Smooth muscle cell (in vitro differentiated cells): ENCODE measurements around the gene RFLNA. TPM values are rescaled to one million over a fixed set of nuclear protein-coding genes. Genes with fewer than 3 reads are reported as not detected.

ENCODE experiments used
- DNase-seq: peaks from one replicate; lab custom pipeline; 2025; ENCODE audit not compliant: unreplicated experiment; lab: John Stamatoyannopoulos, UW
- H2AFZ ChIP-seq: fragments of 200-600 bp; sonication (generic); 2 replicates; pipeline ENCODE4 v1.6.0; 2016; ENCODE audit warnings: antibody characterized with exemption, low read depth, mild to moderate bottlenecking
- H3F3A ChIP-seq: fragments of 200-600 bp; sonication (generic); 2 replicates; pipeline ENCODE4 v1.6.0; 2017; ENCODE audit warnings: antibody characterized with exemption, low read depth
- H3K27ac ChIP-seq: fragments of 200-600 bp; sonication (generic); 2 replicates; pipeline ENCODE4 v1.5.1; 2016; ENCODE audit warnings: low read depth, mild to moderate bottlenecking
- H3K27me3 ChIP-seq: fragments of 200-600 bp; sonication (generic); 2 replicates; pipeline ENCODE4 v1.6.1; 2016; ENCODE audit warnings: low read depth, mild to moderate bottlenecking
- H3K36me3 ChIP-seq: fragments of 200-600 bp; sonication (generic); 2 replicates; pipeline ENCODE4 v1.5.1; 2016; ENCODE audit warnings: low read depth
- H3K4me1 ChIP-seq: fragments of 200-600 bp; sonication (generic); 2 replicates; pipeline ENCODE4 v1.5.1; 2016; ENCODE audit warnings: low read depth
- H3K4me2 ChIP-seq: fragments of 200-600 bp; sonication (generic); 2 replicates; pipeline ENCODE4 v1.6.0; 2016; ENCODE audit warnings: mild to moderate bottlenecking
- H3K4me3 ChIP-seq: fragments of 200-600 bp; sonication (generic); 2 replicates; pipeline ENCODE4 v1.5.1; 2016; ENCODE audit warnings: mild to moderate bottlenecking
- H3K79me2 ChIP-seq: fragments of 200-600 bp; sonication (generic); 2 replicates; pipeline ENCODE4 v1.6.0; 2016; ENCODE audit warnings: low read depth, mild to moderate bottlenecking
- H3K9ac ChIP-seq: fragments of 200-600 bp; sonication (generic); 2 replicates; pipeline ENCODE4 v1.6.0; 2016; ENCODE audit warnings: low read depth
- H3K9me3 ChIP-seq: fragments of 200-600 bp; sonication (generic); replicated peaks from 2 replicates; pipeline ENCODE4 v1.5.1; 2016; ENCODE audit warnings: low read depth
- H4K20me1 ChIP-seq: fragments of 200-600 bp; sonication (generic); 2 replicates; pipeline ENCODE4 v1.6.0; 2016; ENCODE audit warnings: low read depth
- CTCF ChIP-seq: fragments of 200-600 bp; sonication (generic); IDR thresholded peaks from 2 replicates; pipeline ENCODE4 v1.5.1; 2017; ENCODE audit warnings: borderline replicate concordance, mild to moderate bottlenecking, antibody characterized with exemption; ENCODE audit not compliant: insufficient read depth, poor library complexity, severe bottlenecking
- WGBS: methylation state at CpG from one replicate; pipeline ENCODE4 v1.1.7; 2016; ENCODE audit warnings: low lambda C conversion rate; 5-methylcytosine and 5-hydroxymethylcytosine counted together
- polyA plus RNA-seq: library from polyadenylated mRNA; unstranded; fragments of >200 nt; fragmentation: Nextera tagmentation; extraction: Ambion mirVana; gene quantifications from 2 replicates; pipeline ENCODE4 v1.2.1, GENCODE V29; 2016
- total RNA-seq: library from RNA; depleted of rRNA; stranded (reverse); fragments of >200 nt; gene quantifications from 2 replicates; pipeline ENCODE4 v1.2.3, GENCODE V29; 2014

Gene RFLNA
- total and polyA plus RNA-seq, 2 experiments from 2014 or later = 30.2 to 51.5 TPM

GRCh38 chr12:124305136-124305535 is 10.2 kb downstream of the RFLNA start:
- Histone ChIP-seq H3K4me3 (no peak overlapping the region), H3K9me3 (no peaks in the 10 kb centered on the region), H3K36me3 (no peaks in the 10 kb centered on the region), H3K4me2 (no peak overlapping the region), H3F3A (no peaks in the 10 kb centered on the region), H3K27ac (no peak overlapping the region), H3K9ac (no peak overlapping the region), H2AFZ (no peak overlapping the region), H3K79me2 (no peaks in the 10 kb centered on the region), H4K20me1 (peaks cover 79% of the 10 kb centered on the region), H3K27me3 (no peaks in the 10 kb centered on the region), H3K4me1 (no peaks in the 10 kb centered on the region)
- DNase-seq = no peak
- 82% methylated on average over 9 of the region's 10 CpGs for WGBS
- no peak for TF ChIP-seq CTCF

GRCh38 chr12:124305776-124306685 is 11.1 kb downstream of the RFLNA start:
- Histone ChIP-seq H3K27ac (no peak overlapping the region), H3K9me3 (no peaks in the 10 kb centered on the region), H3K9ac (no peak overlapping the region), H3K36me3 (no peaks in the 10 kb centered on the region), H3F3A (no peaks in the 10 kb centered on the region), H3K4me3 (no peak overlapping the region), H4K20me1 (peaks cover 76% of the 10 kb centered on the region), H3K4me2 (no peak overlapping the region), H3K27me3 (no peaks in the 10 kb centered on the region), H2AFZ (no peak overlapping the region), H3K79me2 (no peaks in the 10 kb centered on the region), H3K4me1 (no peaks in the 10 kb centered on the region)
- WGBS = 92% methylated on average over 24 of the region's 24 CpGs
- no peak for TF ChIP-seq CTCF
- no peak for DNase-seq

GRCh38 chr12:124306686-124307555 is 12.0 kb downstream of the RFLNA start:
- Histone ChIP-seq H2AFZ (no peak overlapping the region), H3K79me2 (no peaks in the 10 kb centered on the region), H3K4me2 (no peak overlapping the region), H3K4me3 (no peak overlapping the region), H3K27ac (no peak overlapping the region), H3K4me1 (no peaks in the 10 kb centered on the region), H4K20me1 (peaks cover 69% of the 10 kb centered on the region), H3K9me3 (no peaks in the 10 kb centered on the region), H3K27me3 (no peaks in the 10 kb centered on the region), H3F3A (no peaks in the 10 kb centered on the region), H3K9ac (no peak overlapping the region), H3K36me3 (no peaks in the 10 kb centered on the region)
- WGBS = 93% methylated on average over 28 of the region's 28 CpGs
- DNase-seq = no peak
- no peak for TF ChIP-seq CTCF
